ENCODE measurements around the gene HYLS1. TPM values are rescaled to one million over a fixed set of nuclear protein-coding genes. Genes with fewer than 3 reads are reported as not detected.

Gene HYLS1
- total and polyA plus RNA-seq, 9 of the 15 experiments (the other 6 are each of a cell fraction or from before 2014, with no cell fraction given) = 2.7 to 8.2 (median 4.8) TPM

- peak; percentile 17; the same call in 1 of the 2 replicates for TF ChIP-seq TOE1 (IDR thresholded peaks at IDR 0.05; ENCODE audit: borderline replicate concordance)
- no peak for TF ChIP-seq TOE1 (CRISPR knock-in tag; IDR thresholded peaks at IDR 0.05; ENCODE audit: borderline replicate concordance, low read depth)
- TF ChIP-seq ESRRB (CRISPR knock-in tag; IDR thresholded peaks at IDR 0.05; ENCODE audit: borderline replicate concordance) = no peak
- no peak for TF ChIP-seq EHMT2 (IDR thresholded peaks at IDR 0.05)
- TF ChIP-seq, protein P1, sequence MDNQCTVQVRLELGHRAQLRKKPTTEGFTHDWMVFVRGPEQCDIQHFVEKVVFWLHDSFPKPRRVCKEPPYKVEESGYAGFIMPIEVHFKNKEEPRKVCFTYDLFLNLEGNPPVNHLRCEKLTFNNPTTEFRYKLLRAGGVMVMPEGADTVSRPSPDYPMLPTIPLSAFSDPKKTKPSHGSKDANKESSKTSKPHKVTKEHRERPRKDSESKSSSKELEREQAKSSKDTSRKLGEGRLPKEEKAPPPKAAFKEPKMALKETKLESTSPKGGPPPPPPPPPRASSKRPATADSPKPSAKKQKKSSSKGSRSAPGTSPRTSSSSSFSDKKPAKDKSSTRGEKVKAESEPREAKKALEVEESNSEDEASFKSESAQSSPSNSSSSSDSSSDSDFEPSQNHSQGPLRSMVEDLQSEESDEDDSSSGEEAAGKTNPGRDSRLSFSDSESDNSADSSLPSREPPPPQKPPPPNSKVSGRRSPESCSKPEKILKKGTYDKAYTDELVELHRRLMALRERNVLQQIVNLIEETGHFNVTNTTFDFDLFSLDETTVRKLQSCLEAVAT (IDR thresholded peaks at IDR 0.05) = peak in 1 of 2 experiments; percentile 95; a peak in 2 of 4 replicates
- peak; percentile 61; the same call in 1 of the 2 replicates for TF ChIP-seq ATF7 (IDR thresholded peaks at IDR 0.05)
- TF ChIP-seq NCOA2 (IDR thresholded peaks at IDR 0.05; ENCODE audit: partially characterized antibody in 2 of 2) = no peak
- TF ChIP-seq, protein P2, sequence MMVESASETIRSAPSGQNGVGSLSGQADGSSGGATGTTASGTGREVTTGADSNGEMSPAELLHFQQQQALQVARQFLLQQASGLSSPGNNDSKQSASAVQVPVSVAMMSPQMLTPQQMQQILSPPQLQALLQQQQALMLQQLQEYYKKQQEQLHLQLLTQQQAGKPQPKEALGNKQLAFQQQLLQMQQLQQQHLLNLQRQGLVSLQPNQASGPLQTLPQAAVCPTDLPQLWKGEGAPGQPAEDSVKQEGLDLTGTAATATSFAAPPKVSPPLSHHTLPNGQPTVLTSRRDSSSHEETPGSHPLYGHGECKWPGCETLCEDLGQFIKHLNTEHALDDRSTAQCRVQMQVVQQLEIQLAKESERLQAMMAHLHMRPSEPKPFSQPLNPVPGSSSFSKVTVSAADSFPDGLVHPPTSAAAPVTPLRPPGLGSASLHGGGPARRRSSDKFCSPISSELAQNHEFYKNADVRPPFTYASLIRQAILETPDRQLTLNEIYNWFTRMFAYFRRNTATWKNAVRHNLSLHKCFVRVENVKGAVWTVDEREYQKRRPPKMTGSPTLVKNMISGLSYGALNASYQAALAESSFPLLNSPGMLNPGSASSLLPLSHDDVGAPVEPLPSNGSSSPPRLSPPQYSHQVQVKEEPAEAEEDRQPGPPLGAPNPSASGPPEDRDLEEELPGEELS (CRISPR knock-in tag; IDR thresholded peaks at IDR 0.05; ENCODE audit: borderline replicate concordance) = no peak
- peak; percentile 81; the same call in 1 of the 2 replicates for TF ChIP-seq ZBTB1 (CRISPR knock-in tag; IDR thresholded peaks at IDR 0.05; ENCODE audit: borderline replicate concordance, low read depth)
- no peak for TF ChIP-seq CREM (IDR thresholded peaks at IDR 0.05; ENCODE audit: low read depth)
- no peak for TF ChIP-seq TAL1 (IDR thresholded peaks at IDR 0.05)
- peak; percentile 97 for TF ChIP-seq MYBL2 (IDR thresholded peaks at IDR 0.05; ENCODE audit: low read depth)
- no peak; the same call in 1 of the 2 replicates for TF ChIP-seq MYBL2 (CRISPR knock-in tag; IDR thresholded peaks at IDR 0.05; ENCODE audit: borderline replicate concordance)
- peak; percentile 50 for TF ChIP-seq CCNT2 (IDR thresholded peaks at IDR 0.05; ENCODE audit: borderline replicate concordance, extremely low read depth, insufficient read length, low read depth, low read length)
- no peak for TF ChIP-seq XRCC3 (IDR thresholded peaks at IDR 0.05)
- TF ChIP-seq SRSF9 (IDR thresholded peaks at IDR 0.05; ENCODE audit: borderline replicate concordance, low read depth, low read length) = no peak
- TF ChIP-seq MBD2 (IDR thresholded peaks at IDR 0.05; ENCODE audit: borderline replicate concordance, low read depth) = peak; percentile 23; the same call in 1 of the 2 replicates
- no peak for TF ChIP-seq ZFP30 (CRISPR knock-in tag; IDR thresholded peaks at IDR 0.05; ENCODE audit: borderline replicate concordance)
- TF ChIP-seq MEF2A (IDR thresholded peaks at IDR 0.05; ENCODE audit: control insufficient read depth, low read depth, low read length) = no peak
- TF ChIP-seq RAD21 (CRISPR knock-in tag; conservative IDR thresholded peaks at IDR 0.05 in 1 of 2, IDR thresholded peaks at IDR 0.05 in 1 of 2) = peak in 1 of 2 experiments; percentile 21; a peak in 1 of 4 replicates
These were observed at the start of gene HYLS1 (continued) for GRCh38 chr11:125887373-125888324.

Measured in K562 (cell line).